GM19455 (cell line): ENCODE data around the gene CLGN.
"Not testable (repeated sequence)": the region's sequence is repeated elsewhere in the genome, so short reads cannot be mapped to it uniquely, and the experiment has no call there.

Experiments used
- ATAC-seq: cut with Tn5 transposase; IDR thresholded peaks from one replicate; pipeline ENCODE4 v1.9.1; 2021; ENCODE audit not compliant: unreplicated experiment

Gene CLGN, protein sequence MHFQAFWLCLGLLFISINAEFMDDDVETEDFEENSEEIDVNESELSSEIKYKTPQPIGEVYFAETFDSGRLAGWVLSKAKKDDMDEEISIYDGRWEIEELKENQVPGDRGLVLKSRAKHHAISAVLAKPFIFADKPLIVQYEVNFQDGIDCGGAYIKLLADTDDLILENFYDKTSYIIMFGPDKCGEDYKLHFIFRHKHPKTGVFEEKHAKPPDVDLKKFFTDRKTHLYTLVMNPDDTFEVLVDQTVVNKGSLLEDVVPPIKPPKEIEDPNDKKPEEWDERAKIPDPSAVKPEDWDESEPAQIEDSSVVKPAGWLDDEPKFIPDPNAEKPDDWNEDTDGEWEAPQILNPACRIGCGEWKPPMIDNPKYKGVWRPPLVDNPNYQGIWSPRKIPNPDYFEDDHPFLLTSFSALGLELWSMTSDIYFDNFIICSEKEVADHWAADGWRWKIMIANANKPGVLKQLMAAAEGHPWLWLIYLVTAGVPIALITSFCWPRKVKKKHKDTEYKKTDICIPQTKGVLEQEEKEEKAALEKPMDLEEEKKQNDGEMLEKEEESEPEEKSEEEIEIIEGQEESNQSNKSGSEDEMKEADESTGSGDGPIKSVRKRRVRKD

DNA sequence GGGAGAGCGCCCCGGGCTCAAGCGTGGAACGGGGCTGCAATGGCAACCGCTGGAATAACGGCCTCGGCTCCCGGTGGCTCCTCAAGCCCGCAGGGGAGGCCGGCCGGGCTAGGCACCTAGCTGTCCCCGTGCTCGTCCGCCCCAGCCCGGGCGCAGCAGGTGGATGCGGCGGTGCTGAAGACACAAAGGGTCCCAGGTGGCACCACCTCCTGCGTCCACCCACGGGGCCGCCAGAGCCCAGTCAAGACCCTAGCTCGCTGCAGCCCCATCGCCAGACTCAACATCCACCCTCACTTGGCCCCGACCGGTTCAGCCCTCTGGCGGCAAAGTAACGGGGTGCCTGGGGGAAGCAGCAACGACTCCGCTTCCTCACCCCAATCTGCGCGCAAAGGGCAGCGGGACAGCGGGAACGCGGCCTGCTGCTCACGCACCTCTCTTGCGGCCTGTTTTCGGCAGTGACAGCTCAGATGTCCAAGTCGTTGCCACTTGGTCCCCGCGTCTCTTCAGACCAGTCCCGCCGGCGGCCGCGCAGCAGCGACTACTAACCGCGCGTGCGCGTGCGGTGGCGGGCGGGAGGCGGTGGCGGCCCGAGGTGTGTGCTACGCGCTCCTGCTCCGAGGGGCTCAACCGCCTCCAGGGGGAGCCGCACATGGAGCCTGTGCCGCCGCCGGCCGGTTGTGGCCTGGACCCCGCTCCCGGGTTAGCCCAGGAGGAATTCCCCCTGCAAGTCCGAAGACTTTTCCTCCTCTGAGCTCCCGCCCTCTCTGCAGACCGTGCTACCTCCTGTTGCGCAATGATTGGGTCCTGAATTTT is at the start of gene CLGN:
TSS of gene CLGN (minus strand) at position 543 of the 813 bp plus-strand sequence. CDS start 14,570 bp downstream, outside the sequence.
- ATAC-seq = peak; percentile 87

DNA sequence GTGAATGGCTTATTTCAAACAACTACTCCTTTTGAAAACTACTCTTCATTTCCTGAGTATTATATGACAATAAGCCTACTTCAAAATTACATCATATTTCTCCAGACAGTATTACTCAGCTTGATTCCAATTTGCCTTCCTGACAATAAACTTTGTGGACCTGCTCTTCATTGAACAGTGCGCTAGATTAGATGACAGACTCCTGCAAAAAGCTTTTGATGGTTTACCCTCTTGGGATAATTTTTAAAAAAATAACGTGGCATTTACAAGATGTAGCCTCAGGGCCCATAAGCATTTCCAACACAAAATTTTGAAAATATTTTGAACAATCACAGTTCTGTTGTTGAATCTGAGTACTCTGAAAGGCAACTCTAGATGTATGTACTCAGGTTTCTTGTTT is 44.7 kb upstream of the CLGN start:
- ATAC-seq = no peak

DNA sequence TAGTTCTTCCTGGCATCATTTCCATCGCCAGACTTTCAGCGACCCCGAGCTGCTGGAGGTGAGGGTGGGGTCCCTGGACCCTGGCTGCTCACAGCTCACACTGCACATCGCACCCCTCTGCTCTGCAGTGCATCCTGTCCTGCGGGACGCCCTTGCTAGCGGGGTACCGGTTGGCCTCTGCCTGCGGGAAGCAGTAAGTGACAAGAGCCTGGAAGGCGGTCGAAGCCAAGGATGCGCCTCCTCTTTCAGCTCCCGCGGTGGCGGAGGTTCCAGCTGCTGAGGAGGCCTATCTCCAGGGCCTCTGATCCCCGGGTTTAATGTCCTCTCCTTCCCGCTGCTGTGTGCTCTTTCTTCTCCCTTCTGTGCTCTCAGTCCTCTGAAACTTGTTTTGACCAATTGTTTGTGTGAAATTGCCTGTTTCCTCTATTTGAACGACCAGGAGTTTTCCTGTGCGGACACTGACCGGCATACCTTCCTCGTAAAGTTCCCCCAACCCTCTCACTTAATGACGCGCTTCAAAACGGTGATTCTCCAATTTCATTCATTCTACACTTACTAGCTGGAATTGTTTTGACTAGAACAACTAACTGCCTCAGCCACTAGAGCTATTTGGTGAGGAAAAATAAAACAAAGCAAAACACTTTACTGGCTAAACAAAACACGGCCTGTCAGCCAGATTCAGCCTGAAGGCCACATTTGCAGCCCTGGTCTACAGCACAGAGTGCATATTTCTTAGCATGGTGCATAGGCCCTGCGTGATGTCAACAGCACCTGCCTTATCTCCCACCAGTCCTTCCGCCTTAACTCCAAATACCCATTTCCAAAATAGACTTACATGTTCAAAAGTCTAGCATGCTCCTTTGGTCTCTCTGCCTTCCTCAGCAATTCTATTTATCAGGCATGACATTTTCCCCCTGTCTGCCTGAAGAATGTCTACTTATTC is 42.6 kb upstream of the CLGN start:
- ATAC-seq = no peak

DNA sequence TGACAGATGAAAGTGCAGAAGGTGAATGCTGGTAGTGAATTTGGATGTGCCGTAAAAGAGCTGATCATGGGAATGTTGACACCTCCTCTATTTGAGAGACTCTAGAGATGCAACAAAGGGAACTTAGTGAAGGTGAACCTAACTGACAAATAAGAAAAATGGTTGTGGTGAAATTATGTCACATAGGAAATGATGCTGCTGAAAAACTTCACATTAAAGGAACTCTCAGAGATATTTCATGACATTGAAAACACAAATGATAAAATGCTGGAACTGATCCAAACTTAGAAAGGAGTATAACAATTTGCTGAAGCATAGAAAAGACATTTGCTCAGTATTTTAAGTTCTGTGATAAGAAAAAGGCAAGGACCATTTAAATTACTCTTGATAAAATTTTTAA is 38.7 kb upstream of the CLGN start:
- ATAC-seq = no peak

DNA sequence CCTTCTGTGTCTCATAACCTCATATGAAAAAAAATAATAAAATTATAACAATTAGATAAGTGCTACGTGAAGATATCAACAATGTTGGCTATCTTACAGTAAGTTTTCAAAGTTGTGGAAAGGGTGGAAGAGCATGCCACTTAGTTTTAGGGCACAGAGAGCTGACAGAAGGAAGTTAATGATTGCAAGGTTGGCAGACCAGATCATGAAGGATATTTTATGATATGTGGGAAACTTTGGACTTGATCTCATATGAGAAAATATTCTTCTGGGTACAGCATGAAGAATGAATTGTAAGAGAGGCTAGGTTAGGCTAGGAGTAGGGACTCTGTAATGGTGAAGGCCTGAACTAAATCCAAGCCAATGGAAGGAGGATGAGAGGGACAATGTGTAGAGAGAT is 36.2 kb upstream of the CLGN start:
- no peak for ATAC-seq

DNA sequence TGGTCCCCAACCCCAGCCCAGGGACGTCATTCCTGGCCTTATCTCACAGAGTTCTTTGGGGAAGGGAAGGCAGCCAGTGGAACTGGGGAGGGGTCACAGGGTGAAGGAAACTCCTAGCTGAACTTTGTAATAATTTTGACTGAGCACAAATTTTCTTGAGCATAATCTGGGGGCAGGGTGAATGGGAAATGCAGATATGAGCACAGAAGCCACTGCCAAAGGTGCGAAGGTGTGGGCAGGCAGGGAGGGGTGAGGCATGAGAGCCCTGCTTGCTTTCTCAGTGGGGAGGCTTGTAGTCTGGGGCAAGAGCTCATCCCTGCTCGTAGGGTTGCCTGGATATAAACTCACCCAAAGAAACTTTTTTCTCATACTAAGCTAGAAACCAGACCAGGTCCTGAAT is 35.7 kb upstream of the CLGN start:
- no peak for ATAC-seq

DNA sequence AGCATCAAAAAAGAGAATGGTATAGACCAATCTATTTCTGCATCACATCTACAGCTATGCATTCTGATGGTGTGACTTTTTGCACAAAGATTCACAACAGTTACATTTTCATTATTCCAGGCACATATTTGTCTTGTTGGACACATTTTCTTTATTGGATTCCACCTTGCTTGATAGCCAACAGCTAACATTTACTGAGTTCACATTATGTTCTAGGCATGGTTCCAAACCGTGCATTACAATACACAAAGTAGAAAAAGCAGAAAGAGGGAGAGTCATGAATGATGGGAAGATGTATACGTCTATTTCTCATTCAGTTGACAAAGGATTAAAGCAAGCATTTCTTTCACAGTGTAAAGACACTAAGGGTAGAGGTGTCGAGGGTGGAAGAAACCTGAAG is 22.9 kb upstream of the CLGN start:
- no peak for ATAC-seq

DNA sequence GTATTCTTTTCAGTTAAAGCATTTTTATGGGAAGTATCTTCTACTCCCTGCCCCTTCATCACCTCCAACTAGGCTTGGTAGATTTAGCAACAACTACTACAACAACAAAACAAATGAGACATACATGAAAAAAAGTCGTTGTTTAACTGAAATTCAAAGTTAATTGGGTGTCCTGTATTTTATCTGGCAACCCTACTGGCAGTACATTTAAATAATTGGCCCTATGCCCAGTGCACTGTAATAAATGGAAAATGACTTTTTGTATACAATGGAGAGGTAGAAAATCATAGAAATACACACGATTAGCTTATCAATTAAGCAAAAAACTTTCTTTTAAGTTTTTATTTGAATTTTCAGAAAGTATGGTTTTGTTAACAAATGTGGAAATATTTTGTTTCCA is 21.4 kb upstream of the CLGN start:
- ATAC-seq = no peak

DNA sequence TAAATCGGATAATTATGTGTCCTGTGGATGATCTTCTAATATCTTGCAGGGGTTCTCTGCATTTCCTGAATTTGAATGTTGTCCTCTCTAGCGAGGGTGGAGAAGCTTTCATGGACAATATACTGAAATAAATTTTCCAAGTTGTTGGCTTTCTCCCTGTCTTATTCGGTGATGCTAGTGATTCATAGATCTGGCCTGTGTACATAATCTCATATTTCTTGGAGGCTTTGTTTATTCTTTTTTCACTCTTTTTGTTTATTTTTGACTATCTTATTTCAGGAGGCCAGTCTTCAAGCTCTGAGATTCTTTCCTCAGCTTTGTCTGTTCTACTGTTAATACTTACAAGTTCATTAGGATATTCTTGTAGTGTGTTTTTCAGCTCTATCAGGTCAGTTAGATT is 20.7 kb upstream of the CLGN start:
- ATAC-seq = no peak

DNA sequence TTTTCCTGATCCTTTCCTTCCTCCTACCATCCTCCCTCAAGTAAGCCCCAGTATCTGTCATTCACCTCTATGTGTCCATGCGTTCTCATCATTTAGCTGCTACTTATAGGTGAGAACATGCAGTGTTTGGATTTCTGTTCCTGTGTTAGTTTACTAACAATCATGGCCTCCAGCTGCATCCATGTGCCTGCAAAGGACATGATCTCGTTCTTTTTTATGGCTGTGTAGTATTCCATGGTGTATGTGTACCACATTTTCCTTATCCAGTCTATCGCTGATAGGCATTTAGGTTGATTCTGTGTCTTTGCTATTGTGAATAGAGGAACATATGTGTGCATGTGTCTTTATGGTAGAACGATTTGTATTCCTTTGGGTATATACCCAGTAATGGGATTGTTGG is 16.9 kb upstream of the CLGN start:
- ATAC-seq = not testable (repeated sequence)

DNA sequence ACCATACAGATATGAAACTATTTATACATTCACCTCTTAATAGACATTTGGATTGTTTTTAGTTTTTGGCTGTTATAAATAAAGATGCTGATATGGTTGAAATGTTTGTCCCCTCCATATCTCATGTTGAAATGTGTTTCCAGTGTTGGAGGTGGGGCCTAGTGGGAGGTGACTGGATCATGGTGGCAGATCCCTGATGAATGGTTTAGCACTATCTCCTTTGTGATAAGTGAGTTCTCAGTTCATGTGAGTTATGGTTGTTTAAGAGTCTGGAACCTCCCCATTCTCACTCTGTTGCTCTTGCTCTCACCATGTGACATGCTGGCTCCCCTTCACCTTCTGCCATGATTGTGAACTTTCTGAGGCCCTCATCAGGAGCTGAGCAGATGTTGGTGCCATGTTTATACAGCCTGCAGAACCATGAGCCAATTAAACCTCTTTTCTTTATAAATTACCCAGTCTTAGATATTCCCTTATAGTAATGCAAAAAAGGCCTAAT is 12.2 kb upstream of the CLGN start:
- ATAC-seq = no peak

DNA sequence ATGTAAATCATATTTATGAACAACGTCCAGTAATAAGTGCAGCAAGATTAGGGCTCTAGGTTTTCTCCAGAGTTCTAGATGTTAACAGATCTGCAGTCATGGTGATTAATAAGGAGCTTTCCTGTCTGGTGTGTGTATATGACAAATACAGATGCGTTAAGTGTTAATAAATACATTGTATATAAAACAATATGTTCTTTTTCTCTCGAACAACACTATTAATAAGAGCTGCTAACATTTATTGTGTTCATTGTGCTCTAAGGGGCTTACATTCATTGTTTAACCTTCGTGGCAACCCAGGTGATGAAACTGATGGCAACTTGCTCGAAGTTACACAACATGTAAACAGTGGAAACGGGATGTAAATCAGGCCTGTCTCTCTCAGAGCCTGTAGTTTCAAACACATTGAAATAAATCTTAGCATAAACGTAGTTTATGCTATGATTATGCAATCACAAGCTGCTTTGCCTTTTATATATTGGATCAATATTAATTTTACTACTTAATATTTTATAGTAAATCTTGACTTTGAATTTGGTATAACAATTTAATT is 547 bp upstream of the CLGN start:
- ATAC-seq = no peak

DNA sequence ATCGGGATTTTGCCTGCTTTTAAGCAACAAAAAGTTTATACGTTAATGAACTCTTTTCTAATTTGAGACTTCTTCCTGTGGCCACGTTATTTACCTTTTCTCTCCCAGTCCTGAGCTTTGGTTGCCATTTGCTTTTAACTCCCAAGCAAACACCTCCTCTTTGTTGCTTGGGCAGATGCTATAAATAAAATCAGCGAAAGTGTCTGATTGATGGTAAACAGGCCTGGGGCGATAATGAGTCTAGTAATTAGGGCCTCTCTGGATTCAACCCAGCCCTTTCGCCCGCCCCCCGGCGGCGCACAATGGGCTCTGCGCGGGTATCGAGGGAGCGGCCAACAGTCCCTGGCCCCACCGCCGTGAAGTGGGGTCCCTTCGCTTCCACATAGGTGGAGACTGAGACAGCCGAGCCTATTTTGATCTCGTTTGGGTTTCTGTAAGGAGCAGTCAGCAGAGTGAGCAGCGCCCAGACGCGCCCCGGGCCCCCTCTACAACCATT is 790 bp downstream of the CLGN start:
- peak; percentile 29 for ATAC-seq

DNA sequence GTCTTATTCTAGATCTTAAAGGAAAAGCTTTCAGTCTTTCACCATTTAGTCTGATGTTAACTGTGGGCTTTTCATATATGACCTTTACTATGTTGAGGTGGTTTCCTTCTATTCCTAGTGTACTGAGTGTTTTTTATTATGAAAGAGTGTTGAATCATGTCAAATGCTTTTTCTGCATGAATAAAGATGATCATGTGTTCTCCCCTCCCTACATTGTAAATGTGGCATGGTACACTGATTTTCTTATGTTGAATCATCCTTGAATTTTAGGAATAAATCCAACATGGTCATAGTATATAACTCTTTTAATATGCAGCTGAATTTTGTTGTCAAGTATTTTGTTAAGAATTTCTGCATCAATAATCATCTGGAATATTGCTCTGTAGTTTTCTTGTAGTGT is 4.3 kb downstream of the CLGN start:
- ATAC-seq = no peak

DNA sequence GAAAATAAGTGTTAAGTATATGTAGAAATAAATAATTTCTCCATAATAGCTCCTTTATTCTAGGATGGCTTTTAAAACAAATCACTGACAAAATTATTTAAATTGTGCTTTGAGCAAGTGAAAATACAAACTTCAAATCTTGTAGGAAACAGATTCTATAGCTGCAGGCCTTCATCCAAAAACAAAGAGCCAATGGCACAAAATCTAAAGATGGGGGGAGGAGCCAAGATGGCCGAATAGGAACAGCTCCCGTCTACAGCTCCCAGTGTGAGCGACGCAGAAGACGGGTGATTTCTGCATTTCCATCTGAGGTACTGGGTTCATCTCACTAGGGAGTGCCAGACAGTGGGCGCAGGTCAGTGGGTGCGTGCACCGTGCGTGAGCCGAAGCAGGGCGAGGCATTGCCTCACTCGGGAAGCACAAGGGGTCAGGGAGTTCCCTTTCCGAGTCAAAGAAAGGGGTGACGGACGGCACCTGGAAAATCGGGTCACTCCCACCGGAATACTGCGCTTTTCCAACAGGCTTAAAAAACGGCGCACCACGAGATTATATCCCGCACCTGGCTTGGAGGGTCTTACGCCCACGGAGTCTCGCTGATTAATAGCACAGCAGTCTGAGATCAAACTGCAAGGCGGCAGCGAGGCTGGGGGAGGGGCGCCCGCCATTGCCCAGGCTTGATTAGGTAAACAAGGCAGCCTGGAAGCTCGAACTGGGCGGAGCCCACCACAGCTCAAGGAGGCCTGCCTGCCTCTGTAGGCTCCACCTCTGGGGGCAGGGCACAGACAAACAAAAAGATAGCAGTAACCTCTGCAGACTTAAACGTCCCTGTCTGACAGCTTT is 14.1 kb downstream of the CLGN start:
- not testable (repeated sequence) for ATAC-seq

DNA sequence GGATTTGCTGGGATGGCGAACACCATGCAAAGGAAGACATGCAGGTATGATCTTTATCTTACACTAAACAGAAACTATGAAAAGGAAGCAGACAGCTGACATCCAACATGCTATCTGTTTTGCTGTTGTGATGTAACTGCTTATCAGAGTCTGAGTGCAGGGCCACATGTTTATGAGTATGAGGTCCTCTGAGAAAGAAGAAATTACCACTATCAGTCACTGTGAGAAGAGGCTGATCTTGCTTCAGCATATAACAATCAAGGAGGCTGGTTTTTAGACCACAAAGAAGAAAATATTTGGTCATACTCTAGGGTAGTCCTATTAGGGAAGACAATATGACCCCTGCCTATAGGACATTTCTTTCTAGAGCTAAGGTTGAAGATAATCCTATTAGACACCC is 18.5 kb downstream of the CLGN start:
- ATAC-seq = no peak

DNA sequence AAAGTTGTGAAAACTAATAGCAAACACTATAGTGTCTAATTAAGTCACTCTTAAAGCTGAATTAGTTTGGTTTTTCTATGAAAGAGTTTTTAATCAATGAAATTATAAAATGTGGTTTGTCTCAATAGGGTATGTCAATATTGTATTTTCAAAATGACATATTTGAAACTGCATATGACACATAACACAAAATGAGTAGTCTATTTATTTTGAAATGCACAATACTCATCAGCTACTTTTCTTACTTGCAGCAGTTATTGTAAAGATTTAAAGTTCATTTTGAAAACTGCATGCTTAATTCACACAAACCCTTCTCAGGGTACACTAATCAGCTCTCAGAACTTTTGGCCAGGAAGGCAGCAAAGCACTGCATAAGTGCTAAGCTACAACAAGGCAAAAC is 21.2 kb downstream of the CLGN start:
- no peak for ATAC-seq

DNA sequence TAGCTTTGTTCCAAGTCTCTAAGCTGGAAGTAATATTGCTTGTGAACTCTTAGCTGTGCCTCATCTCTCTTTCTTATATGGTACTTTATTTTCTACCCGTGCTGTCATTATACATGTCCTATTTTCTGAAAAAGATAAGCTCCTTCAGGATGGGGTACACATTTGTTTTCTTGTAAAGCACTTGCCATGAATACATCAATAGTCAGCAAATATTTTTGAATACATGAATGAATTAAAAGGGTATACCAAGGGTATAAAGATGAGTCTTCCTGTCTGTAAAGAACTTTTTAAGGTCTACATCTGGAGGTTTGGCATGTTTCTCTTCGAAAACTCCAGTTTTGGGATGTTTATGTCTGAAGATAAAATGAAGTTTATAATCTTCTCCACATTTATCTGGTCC is 27.3 kb downstream of the CLGN start:
- ATAC-seq = no peak

DNA sequence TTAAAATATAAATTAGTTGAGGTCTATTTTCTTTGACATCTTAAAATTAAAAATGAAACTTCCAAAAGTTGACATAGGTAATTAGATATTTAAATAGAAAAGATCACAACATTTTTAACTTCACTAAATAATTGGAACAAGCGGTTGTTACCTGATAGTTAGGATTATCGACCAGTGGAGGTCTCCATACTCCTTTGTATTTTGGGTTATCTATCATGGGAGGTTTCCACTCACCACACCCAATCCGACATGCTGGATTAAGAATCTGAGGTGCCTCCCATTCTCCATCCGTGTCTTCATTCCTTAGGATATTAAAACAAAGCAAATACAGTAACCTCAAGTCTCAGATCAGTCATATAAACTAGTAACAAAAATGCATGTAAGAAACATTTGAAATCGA is 31.8 kb downstream of the CLGN start:
- ATAC-seq = no peak
